Ovary (tissue), 3 donors: ENCODE results near the gene NR3C1.

Source experiments
- EP300 ChIP-seq: sonication (generic); formaldehyde crosslinking; IDR thresholded peaks from one replicate; pipeline ENCODE4 v1.6.1; 2017; ENCODE audit warnings: antibody characterized with exemption
- POLR2A ChIP-seq: fragments of 450-650 bp; IDR thresholded peaks from one replicate; pipeline ENCODE4 v1.6.1; 2017; ENCODE audit warnings: antibody characterized with exemption, mild to moderate bottlenecking, moderate library complexity
- TF ChIP-seq, protein P1 (sequence below), 3 donors: fragments of 450-650 bp in 2 of 3; fragments of 200-600 bp in 1 of 3; IDR thresholded peaks; one replicate each; pipeline versions ENCODE4 v1.5.1 to v1.8.0; 2016 to 2022; ENCODE audit warnings: antibody characterized with exemption in 3 of 3, mild to moderate bottlenecking in 1 of 3
- donor health status: DM: no; HTN: no; CAD: no.

- TF ChIP-seq, protein P1, sequence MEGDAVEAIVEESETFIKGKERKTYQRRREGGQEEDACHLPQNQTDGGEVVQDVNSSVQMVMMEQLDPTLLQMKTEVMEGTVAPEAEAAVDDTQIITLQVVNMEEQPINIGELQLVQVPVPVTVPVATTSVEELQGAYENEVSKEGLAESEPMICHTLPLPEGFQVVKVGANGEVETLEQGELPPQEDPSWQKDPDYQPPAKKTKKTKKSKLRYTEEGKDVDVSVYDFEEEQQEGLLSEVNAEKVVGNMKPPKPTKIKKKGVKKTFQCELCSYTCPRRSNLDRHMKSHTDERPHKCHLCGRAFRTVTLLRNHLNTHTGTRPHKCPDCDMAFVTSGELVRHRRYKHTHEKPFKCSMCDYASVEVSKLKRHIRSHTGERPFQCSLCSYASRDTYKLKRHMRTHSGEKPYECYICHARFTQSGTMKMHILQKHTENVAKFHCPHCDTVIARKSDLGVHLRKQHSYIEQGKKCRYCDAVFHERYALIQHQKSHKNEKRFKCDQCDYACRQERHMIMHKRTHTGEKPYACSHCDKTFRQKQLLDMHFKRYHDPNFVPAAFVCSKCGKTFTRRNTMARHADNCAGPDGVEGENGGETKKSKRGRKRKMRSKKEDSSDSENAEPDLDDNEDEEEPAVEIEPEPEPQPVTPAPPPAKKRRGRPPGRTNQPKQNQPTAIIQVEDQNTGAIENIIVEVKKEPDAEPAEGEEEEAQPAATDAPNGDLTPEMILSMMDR (IDR thresholded peaks at IDR 0.05), result no peak
- TF ChIP-seq EP300, result no peak
- TF ChIP-seq POLR2A, result no peak
These were observed 168.1 kb downstream of the NR3C1 start for GRCh38 chr5:143235423-143235822.
